Neural progenitor cell (in vitro differentiated cells): ENCODE measurements around the gene ODF2. TPM values are rescaled to one million over a fixed set of nuclear protein-coding genes. Genes with fewer than 3 reads are reported as not detected.
"Not testable (repeated sequence)": the region's sequence is repeated elsewhere in the genome, so short reads cannot be mapped to it uniquely, and the experiment has no call there.

ENCODE experiments used
- DNase-seq: peaks from one replicate; pipeline ENCODE4 v3.0.0-alpha.2; 2016; ENCODE audit warnings: low spot score
- H2AFZ ChIP-seq: fragments of 200-600 bp; sonication (generic); replicated peaks from 2 replicates; pipeline ENCODE4 v1.6.1; 2016; ENCODE audit warnings: antibody characterized with exemption
- H3F3A ChIP-seq: fragments of 200-600 bp; sonication (generic); 2 replicates; pipeline ENCODE4 v1.6.1; 2016; ENCODE audit warnings: antibody characterized with exemption, low read depth
- H3K27ac ChIP-seq: fragments of 200-600 bp; sonication (generic); 2 replicates; pipeline ENCODE4 v1.5.1; 2016; ENCODE audit warnings: mild to moderate bottlenecking
- H3K27me3 ChIP-seq: fragments of 200-600 bp; sonication (generic); 2 replicates; pipeline ENCODE4 v1.6.1; 2016; ENCODE audit warnings: mild to moderate bottlenecking, moderate library complexity
- H3K36me3 ChIP-seq: fragments of 200-600 bp; sonication (generic); 2 replicates; pipeline ENCODE4 v1.5.1; 2016
- H3K4me1 ChIP-seq: fragments of 200-600 bp; sonication (generic); 2 replicates; pipeline ENCODE4 v1.6.1; 2016; ENCODE audit warnings: mixed run types
- H3K4me2 ChIP-seq: fragments of 200-600 bp; sonication (generic); 2 replicates; pipeline ENCODE4 v1.6.1; 2016
- H3K4me3 ChIP-seq: fragments of 200-600 bp; sonication (generic); 2 replicates; pipeline ENCODE4 v1.5.1; 2016
- H3K79me2 ChIP-seq: fragments of 200-600 bp; sonication (generic); 2 replicates; pipeline ENCODE4 v1.6.1; 2016; ENCODE audit warnings: low read depth
- H3K9ac ChIP-seq: fragments of 200-600 bp; sonication (generic); 2 replicates; pipeline ENCODE4 v1.6.1; 2016
- H3K9me3 ChIP-seq: fragments of 200-600 bp; sonication (generic); 2 replicates; pipeline ENCODE4 v1.5.1; 2016; ENCODE audit warnings: low read depth
- H4K20me1 ChIP-seq: fragments of 200-600 bp; sonication (generic); 2 replicates; pipeline ENCODE4 v1.6.1; 2016; ENCODE audit warnings: low read depth
- H3K27ac Mint-ChIP-seq: 3 replicates; pipeline ENCODE4 v1.8.0; 2021; ENCODE audit warnings: mixed read lengths
- H3K27me3 Mint-ChIP-seq: 2 replicates; pipeline ENCODE4 v1.8.0; 2022; ENCODE audit warnings: low read depth, mild to moderate bottlenecking, inconsistent platforms, moderate library complexity, mixed read lengths; ENCODE audit not compliant: insufficient read depth
- H3K36me3 Mint-ChIP-seq: 3 replicates; pipeline ENCODE4 v1.8.0; 2021; ENCODE audit warnings: mixed read lengths
- H3K4me1 Mint-ChIP-seq: 3 replicates; pipeline ENCODE4 v1.8.0; 2021; ENCODE audit warnings: mixed read lengths
- H3K4me3 Mint-ChIP-seq: 3 replicates; pipeline ENCODE4 v1.8.0; 2021; ENCODE audit warnings: mild to moderate bottlenecking, moderate library complexity, mixed read lengths
- H3K9me3 Mint-ChIP-seq: 3 replicates; pipeline ENCODE4 v1.8.0; 2020; ENCODE audit warnings: mixed read lengths
- CTCF ChIP-seq: fragments of 200-600 bp; sonication (generic); IDR thresholded peaks from 2 replicates; pipeline ENCODE4 v1.5.1; 2017; ENCODE audit warnings: antibody characterized with exemption, mild to moderate bottlenecking
- EZH2 ChIP-seq: fragments of 200-600 bp; sonication (generic); IDR thresholded peaks from 2 replicates; pipeline ENCODE4 v1.6.1; 2017; ENCODE audit warnings: antibody characterized with exemption, mild to moderate bottlenecking, moderate library complexity
- EZH2phosphoT487 ChIP-seq: fragments of 200-600 bp; sonication (generic); IDR thresholded peaks from 2 replicates; pipeline ENCODE4 v1.6.1; 2017; ENCODE audit warnings: antibody characterized with exemption
- total RNA-seq: library from RNA; depleted of rRNA; stranded (reverse); fragments of >200 nt; gene quantifications from 2 replicates; pipeline ENCODE4 v1.2.3, GENCODE V29; 2015; ENCODE audit warnings: low replicate concordance

ODF2 gene
- total RNA-seq, 1 donor from 2014 or later: 40.6 TPM

GRCh38 chr9:128412120-128412790 lies 43.6 kb upstream of the ODF2 start:
- Histone ChIP-seq H3K9ac (no peak overlapping the region), H4K20me1 (peaks cover 48% of the 10 kb centered on the region), H3K4me3 (no peak overlapping the region), H3K36me3 (no peaks in the 10 kb centered on the region), H2AFZ (no peak overlapping the region), H3K79me2 (no peaks in the 10 kb centered on the region), H3K9me3 (no peaks in the 10 kb centered on the region), H3K4me1 (peaks cover 13% of the 10 kb centered on the region), H3K27me3 (peaks cover 100% of the 10 kb centered on the region), H3K4me2 (no peak overlapping the region), H3K27ac (no peak overlapping the region), H3F3A (peaks cover 26% of the 10 kb centered on the region)
- no peaks in the 10 kb centered on the region for H3K36me3 Mint-ChIP-seq
- peaks cover 2% of the 10 kb centered on the region for H3K9me3 Mint-ChIP-seq
- peak overlapping the region; percentile 38 for H3K4me3 Mint-ChIP-seq
- peak overlapping the region; percentile 69 for H3K27ac Mint-ChIP-seq
- peaks cover 30% of the 10 kb centered on the region for H3K27me3 Mint-ChIP-seq
- peak; percentile 81 for DNase-seq
- TF ChIP-seq EZH2: no peak
- TF ChIP-seq CTCF: peak; percentile 74
- H3K4me1 Mint-ChIP-seq: peaks cover 56% of the 10 kb centered on the region

GRCh38 chr9:128413728-128414127 lies 42.1 kb upstream of the ODF2 start:
- Histone ChIP-seq H3K27me3 (peaks cover 100% of the 10 kb centered on the region), H4K20me1 (peaks cover 44% of the 10 kb centered on the region), H3F3A (peaks cover 16% of the 10 kb centered on the region)
- Mint-ChIP-seq H3K27me3 (peaks cover 27% of the 10 kb centered on the region), H3K4me1 (peaks cover 48% of the 10 kb centered on the region)
- DNase-seq, H3K4me3 Mint-ChIP-seq, H3K4me3 ChIP-seq, H3K36me3 ChIP-seq, H3K79me2 ChIP-seq, H3K27ac ChIP-seq, H3K9me3 ChIP-seq, H3K9ac ChIP-seq, H2AFZ ChIP-seq, H3K4me1 ChIP-seq, H3K36me3 Mint-ChIP-seq, H3K9me3 Mint-ChIP-seq, H3K27ac Mint-ChIP-seq, H3K4me2 ChIP-seq: not testable (repeated sequence)

DNA sequence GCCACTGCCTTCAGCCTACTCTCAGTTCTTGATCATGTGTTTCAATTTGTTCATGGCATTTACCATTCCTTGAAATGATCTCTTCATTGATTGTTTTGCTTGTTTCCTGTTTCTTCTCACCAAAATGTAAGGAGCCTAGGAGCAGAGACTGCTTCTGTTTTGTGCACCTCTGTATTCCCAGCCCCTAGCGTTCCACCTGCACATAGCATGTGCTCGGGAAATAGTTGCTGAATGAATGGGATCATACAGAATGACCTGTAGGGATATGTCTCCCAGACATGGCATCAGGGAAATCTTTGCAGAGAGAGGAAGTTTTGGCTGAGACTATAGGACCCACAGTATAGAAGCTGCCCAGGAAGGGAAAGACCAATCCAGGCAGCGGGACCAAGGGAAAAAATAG lies 41.3 kb upstream of the ODF2 start:
- Histone ChIP-seq H3K4me1 (peaks cover 2% of the 10 kb centered on the region), H3K27me3 (peaks cover 100% of the 10 kb centered on the region), H3K27ac (no peak overlapping the region), H2AFZ (no peak overlapping the region), H3K4me3 (no peak overlapping the region), H3K36me3 (no peaks in the 10 kb centered on the region), H3F3A (peaks cover 15% of the 10 kb centered on the region), H4K20me1 (peaks cover 43% of the 10 kb centered on the region), H3K79me2 (no peaks in the 10 kb centered on the region), H3K9ac (no peak overlapping the region), H3K4me2 (no peak overlapping the region), H3K9me3 (no peaks in the 10 kb centered on the region)
- Mint-ChIP-seq H3K4me3 (peak overlapping the region; percentile 35), H3K9me3 (peaks cover 2% of the 10 kb centered on the region), H3K4me1 (peaks cover 50% of the 10 kb centered on the region), H3K27ac (peak overlapping the region; percentile 43), H3K36me3 (no peaks in the 10 kb centered on the region), H3K27me3 (peaks cover 30% of the 10 kb centered on the region)
- no peak for TF ChIP-seq EZH2
- TF ChIP-seq CTCF: peak; percentile 40
- peak; percentile 26 for DNase-seq

GRCh38 chr9:128415281-128415680 lies 40.5 kb upstream of the ODF2 start:
- Histone ChIP-seq H3K9ac (no peak overlapping the region), H3K79me2 (no peaks in the 10 kb centered on the region), H3K27ac (no peak overlapping the region), H3K27me3 (peaks cover 100% of the 10 kb centered on the region), H3K4me1 (no peaks in the 10 kb centered on the region), H3K36me3 (no peaks in the 10 kb centered on the region), H3K4me2 (no peak overlapping the region), H4K20me1 (peaks cover 36% of the 10 kb centered on the region), H2AFZ (no peak overlapping the region), H3F3A (peaks cover 7% of the 10 kb centered on the region), H3K4me3 (no peak overlapping the region), H3K9me3 (no peaks in the 10 kb centered on the region)
- DNase-seq: no peak
- no peak for TF ChIP-seq EZH2phosphoT487
- no peak for TF ChIP-seq CTCF
- no peak for TF ChIP-seq EZH2
- peaks cover 46% of the 10 kb centered on the region for H3K4me1 Mint-ChIP-seq
- peak overlapping the region; percentile 74 for H3K27ac Mint-ChIP-seq
- peaks cover 2% of the 10 kb centered on the region for H3K9me3 Mint-ChIP-seq
- peaks cover 35% of the 10 kb centered on the region for H3K27me3 Mint-ChIP-seq
- no peaks in the 10 kb centered on the region for H3K36me3 Mint-ChIP-seq
- H3K4me3 Mint-ChIP-seq: peak overlapping the region; percentile 60
